Mucosa of gallbladder (tissue), 1 donor: Measurements from ENCODE around the gene TAL2. TPM values are rescaled to one million over a fixed set of nuclear protein-coding genes. Genes with fewer than 3 reads are reported as not detected.

Experiments
- DNase-seq: peaks from one replicate; pipeline ENCODE4 v3.0.0-alpha.2; 2020; ENCODE audit warnings: low spot score
- total RNA-seq: library from RNA; stranded (reverse); gene quantifications from one replicate; pipeline ENCODE4 v1.2.1, GENCODE V29; 2021
- donor health status: DM: no; HTN: no; CAD: no.

TAL2 gene
- total RNA-seq, 1 donor from 2014 or later, result 0.58 TPM

DNA sequence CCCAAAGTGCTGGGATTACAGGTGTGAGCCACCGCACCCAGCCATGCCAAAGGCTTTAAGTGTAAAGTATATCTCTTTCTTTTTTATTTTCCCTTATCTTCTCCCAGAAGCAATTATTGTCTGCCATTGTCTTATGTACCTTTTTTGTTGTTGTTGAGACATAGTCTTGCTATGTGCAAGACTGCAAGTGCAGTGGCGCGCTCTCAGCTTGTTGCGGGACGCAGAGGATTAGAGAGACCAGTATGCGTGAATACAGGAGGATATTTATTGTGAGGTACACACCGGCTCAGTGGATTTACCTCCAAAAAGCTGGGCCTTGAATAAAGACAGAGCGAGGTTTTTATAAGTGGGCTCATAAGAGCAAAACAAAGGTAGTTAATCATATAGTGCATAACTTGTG, 43.9 kb downstream of the TAL2 start:
- DNase-seq, result no peak

DNA sequence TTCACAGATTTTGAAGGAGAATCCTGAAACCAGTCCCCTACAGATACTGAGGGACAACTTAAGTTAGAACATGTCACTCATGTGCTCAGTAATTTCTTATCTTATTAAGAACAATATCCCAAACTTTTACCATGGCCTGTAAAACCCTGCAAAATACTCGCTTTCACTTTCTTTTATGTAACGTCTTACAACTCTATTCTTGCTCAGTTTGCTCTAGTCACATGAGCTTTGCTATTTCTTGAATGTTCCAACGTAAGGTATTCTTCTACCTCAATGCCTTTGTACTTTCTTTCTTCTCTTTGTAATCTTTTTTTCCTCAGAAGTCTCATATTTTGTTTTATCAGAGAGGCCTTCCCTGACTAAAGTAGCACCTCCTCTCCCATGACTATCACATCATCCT, 46.1 kb downstream of the TAL2 start:
- DNase-seq, result no peak

DNA sequence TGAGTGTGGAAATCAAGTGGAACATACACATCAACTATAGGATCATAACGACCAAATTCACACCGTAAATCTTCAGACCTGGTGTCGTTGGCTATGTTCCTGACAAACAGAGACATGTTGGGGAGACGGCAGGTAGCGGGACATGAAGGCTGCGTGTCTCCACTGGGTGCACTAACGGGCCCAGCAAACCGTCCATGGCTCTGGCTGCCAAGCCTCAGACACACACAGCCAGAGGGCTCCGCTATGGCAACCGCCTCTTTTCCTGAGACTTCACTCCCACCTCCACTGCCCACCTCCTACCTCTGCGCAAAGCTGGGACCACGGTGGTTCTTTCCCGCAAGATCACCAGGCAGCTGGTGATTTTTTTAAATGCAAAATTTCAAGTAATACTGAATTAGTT, 48.4 kb downstream of the TAL2 start:
- no peak for DNase-seq

DNA sequence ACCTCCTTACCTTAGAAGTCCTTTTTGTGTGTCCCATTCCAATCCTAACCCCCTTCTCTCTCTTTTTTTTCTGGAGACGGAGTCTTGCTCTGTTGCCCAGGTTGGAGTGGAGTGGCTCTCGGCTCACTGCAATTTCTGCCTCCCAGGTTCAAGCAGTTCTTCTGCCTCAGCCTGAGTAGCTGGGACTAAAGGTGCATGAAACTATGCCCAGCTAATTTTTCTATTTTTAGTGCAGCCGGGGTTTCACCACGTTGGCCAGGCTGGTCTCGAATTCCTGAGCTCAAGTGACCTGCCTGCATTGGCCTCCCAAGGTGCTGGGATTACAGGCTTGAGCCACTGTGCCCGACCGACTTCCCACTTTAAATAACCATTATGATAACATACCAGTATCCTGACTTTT, 49.6 kb downstream of the TAL2 start:
- DNase-seq, result no peak

DNA sequence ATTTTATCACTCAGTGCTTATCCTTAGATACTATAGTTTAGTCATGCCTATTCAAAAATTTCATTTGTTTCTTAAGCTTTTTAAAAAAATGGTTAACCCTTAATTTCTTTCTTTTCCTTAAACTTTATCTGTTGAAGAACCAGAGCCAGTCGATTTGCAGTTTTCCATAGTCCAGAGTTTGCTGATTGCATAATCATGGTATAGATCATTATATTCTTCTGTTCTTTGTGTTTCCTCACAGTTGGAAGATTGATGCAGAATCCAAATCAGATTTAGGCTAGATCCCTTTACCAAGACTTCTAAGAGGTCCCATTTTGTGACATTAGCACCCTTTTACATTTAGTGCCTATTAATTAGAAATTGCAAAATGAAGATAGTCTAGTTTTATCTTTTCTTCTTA, 50.0 kb downstream of the TAL2 start:
- DNase-seq, result no peak

Other genes with a start within 250 kb of the TAL2 start
- 9.3 TPM for gene FSD1L, start 214.4 kb upstream of the TAL2 start, total RNA-seq
- 14.2 TPM for gene FKTN, start 104.3 kb upstream of the TAL2 start, total RNA-seq
- gene TMEM38B, start 32.1 kb downstream of the TAL2 start, total RNA-seq, result 12.6 TPM